ENCODE data around the gene ERC2.

Gene ERC2

DNA sequence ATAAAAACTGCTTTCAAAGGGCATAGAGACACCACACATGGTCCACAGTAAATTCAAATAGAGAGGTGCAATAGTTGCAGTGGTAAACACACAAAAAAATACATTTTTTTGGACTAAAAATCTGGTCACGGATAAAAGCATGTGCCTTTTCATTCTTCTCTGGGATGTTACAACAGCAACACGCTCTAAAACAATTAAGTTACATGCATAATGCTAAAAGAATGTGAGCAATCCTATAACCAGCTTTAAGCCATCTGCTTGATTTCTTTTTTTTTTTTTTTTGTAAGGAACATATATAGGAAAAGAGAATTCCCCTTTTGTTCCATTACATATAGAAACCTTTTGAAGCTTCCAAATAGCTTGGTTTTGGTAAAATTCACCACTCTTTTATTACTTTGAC, 1001.2 kb downstream of the ERC2 start:
- no peak for DNase-seq (ENCODE audit: low read depth in 1 of 2, low spot score in 1 of 2)

- no peak for DNase-seq (ENCODE audit: low read depth in 1 of 2, low spot score in 1 of 2)
These were observed 1001.7 kb downstream of the ERC2 start for GRCh38 chr3:55466526-55466925.

DNA sequence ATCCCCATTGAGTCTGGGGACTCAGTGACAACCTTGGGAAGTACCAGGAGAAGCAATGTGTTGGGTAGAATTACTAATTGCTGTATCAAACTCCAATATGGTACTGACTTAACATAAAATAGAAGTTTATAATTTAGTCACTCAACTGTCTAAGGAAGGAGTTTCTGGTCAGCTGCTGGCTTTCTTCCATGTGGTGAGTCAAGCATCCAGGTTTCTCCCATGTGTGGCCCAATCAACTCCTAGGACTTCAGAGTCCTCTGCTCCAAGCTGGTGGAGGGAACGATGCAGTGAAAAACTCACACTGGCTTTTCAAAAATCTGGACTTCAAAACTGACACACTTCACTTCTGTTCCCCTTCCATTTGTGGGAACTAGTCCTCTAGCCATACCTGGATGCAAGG, 1006.4 kb downstream of the ERC2 start:
- no peak for DNase-seq (ENCODE audit: low read depth in 1 of 2, low spot score in 1 of 2)

DNA sequence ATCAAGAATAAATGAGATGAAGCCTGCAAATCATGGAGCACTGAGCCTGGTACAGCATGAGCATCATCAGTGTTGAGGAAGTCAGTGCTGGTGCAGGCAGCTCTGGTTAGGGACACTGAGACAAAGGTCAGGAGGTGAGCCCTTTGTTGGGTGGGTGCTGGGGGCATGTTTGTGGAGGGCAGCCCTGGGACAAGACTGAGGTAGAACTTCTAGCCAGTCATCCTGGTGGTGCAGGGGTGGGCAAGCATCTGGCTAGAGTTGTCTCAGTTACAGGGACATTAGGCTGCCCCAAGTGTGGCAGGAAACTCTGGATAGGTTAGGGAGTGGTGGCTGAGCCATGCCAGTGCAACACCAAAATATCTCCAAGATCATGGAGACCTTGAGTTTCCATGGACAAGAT, 1008.4 kb downstream of the ERC2 start:
- DNase-seq (ENCODE audit: low read depth in 1 of 2, low spot score in 1 of 2): no peak
